Measurements from ENCODE around the gene MRPS26.

DNA sequence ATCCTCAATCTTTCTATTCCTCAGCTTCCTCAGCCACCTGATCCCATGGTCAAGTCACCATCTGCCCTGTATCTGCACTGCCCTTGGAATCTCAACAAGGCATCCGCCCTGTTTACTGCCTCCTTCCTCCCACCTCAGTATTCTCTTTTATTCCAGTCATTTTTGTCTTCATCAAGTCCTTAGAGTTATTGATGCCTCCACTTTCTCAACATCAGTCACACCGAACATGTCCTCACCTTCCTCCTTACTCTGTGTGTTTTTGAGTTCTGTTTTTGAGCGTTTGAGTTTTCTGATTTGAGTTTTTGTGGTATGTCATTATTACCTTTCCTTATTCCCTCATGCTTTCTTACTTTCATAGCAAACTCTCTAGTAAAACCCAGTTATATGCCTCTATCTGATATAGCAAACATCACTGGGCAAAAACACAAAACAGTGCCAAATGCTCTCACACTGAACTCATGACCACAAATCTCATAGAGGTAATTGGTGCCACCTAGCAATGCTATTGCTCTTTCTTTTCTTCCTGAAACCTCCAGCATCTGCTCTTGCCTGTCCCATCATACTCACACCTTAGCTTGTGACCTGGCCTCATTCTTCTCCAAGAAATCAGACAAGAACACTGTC, 14.2 kb upstream of the MRPS26 start:
- TF ChIP-seq, protein P1, sequence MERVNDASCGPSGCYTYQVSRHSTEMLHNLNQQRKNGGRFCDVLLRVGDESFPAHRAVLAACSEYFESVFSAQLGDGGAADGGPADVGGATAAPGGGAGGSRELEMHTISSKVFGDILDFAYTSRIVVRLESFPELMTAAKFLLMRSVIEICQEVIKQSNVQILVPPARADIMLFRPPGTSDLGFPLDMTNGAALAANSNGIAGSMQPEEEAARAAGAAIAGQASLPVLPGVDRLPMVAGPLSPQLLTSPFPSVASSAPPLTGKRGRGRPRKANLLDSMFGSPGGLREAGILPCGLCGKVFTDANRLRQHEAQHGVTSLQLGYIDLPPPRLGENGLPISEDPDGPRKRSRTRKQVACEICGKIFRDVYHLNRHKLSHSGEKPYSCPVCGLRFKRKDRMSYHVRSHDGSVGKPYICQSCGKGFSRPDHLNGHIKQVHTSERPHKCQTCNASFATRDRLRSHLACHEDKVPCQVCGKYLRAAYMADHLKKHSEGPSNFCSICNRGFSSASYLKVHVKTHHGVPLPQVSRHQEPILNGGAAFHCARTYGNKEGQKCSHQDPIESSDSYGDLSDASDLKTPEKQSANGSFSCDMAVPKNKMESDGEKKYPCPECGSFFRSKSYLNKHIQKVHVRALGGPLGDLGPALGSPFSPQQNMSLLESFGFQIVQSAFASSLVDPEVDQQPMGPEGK (CRISPR knock-in tag; IDR thresholded peaks at IDR 0.05; ENCODE audit: borderline replicate concordance) = no peak
- TF ChIP-seq GLIS3 (CRISPR knock-in tag; IDR thresholded peaks at IDR 0.05) = no peak
- no peak for TF ChIP-seq OSR1 (CRISPR knock-in tag; IDR thresholded peaks at IDR 0.05)
- TF ChIP-seq ARNTL (CRISPR knock-in tag; IDR thresholded peaks at IDR 0.05; ENCODE audit: borderline replicate concordance, low read depth) = no peak
- no peak for TF ChIP-seq RARB (CRISPR knock-in tag; IDR thresholded peaks at IDR 0.05)
- TF ChIP-seq, protein P2, sequence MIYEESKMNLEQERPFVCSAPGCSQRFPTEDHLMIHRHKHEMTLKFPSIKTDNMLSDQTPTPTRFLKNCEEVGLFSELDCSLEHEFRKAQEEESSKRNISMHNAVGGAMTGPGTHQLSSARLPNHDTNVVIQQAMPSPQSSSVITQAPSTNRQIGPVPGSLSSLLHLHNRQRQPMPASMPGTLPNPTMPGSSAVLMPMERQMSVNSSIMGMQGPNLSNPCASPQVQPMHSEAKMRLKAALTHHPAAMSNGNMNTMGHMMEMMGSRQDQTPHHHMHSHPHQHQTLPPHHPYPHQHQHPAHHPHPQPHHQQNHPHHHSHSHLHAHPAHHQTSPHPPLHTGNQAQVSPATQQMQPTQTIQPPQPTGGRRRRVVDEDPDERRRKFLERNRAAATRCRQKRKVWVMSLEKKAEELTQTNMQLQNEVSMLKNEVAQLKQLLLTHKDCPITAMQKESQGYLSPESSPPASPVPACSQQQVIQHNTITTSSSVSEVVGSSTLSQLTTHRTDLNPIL (CRISPR knock-in tag; IDR thresholded peaks at IDR 0.05; ENCODE audit: low read depth) = no peak
- TF ChIP-seq, protein P3, sequence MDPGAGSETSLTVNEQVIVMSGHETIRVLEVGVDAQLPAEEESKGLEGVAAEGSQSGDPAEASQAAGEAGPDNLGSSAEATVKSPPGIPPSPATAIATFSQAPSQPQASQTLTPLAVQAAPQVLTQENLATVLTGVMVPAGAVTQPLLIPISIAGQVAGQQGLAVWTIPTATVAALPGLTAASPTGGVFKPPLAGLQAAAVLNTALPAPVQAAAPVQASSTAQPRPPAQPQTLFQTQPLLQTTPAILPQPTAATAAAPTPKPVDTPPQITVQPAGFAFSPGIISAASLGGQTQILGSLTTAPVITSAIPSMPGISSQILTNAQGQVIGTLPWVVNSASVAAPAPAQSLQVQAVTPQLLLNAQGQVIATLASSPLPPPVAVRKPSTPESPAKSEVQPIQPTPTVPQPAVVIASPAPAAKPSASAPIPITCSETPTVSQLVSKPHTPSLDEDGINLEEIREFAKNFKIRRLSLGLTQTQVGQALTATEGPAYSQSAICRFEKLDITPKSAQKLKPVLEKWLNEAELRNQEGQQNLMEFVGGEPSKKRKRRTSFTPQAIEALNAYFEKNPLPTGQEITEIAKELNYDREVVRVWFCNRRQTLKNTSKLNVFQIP (CRISPR knock-in tag; IDR thresholded peaks at IDR 0.05; ENCODE audit: borderline replicate concordance, low read depth) = no peak
- TF ChIP-seq TOX (CRISPR knock-in tag; IDR thresholded peaks at IDR 0.05; ENCODE audit: borderline replicate concordance) = no peak
- no peak for TF ChIP-seq ZFP3 (CRISPR knock-in tag; IDR thresholded peaks at IDR 0.05)
- TF ChIP-seq BACH2 (CRISPR knock-in tag; IDR thresholded peaks at IDR 0.05; ENCODE audit: borderline replicate concordance) = no peak
